C4-2B (cell line): ENCODE data around the gene DCLRE1A.

ENCODE experiments used
- H3K27ac ChIP-seq: fragments of 450-650 bp; 2 replicates; pipeline ENCODE4 v1.5.1; 2017
- ZFX ChIP-seq: fragments of 450-650 bp; IDR thresholded peaks from 2 replicates; pipeline ENCODE4 v1.6.1; 2017
- TF ChIP-seq, protein P1 (sequence below): fragments of 450-650 bp; conservative IDR thresholded peaks from 2 replicates; pipeline ENCODE4 v1.5.1; 2017; ENCODE audit warnings: mild to moderate bottlenecking

Gene DCLRE1A

DNA sequence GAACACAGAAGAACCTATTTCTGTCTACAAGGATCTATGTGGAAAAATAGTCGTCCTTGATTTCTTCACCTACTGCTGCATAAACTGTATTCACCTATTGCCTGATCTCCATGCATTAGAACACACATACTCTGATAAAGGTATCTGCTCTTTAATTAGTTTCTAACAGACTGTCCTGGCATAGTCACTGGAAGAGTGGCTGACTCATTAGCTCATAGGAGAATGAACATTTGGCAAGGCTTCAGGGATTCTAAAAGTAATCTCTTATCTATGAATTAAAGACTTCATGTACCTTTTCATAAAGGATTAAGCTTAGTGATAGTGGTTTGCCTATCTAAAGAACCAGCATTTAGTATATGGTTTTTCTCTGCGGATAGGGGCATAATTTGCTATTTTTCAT is 4.7 kb upstream of the DCLRE1A start:
- no peak overlapping the region for H3K27ac ChIP-seq
- TF ChIP-seq, protein P1, sequence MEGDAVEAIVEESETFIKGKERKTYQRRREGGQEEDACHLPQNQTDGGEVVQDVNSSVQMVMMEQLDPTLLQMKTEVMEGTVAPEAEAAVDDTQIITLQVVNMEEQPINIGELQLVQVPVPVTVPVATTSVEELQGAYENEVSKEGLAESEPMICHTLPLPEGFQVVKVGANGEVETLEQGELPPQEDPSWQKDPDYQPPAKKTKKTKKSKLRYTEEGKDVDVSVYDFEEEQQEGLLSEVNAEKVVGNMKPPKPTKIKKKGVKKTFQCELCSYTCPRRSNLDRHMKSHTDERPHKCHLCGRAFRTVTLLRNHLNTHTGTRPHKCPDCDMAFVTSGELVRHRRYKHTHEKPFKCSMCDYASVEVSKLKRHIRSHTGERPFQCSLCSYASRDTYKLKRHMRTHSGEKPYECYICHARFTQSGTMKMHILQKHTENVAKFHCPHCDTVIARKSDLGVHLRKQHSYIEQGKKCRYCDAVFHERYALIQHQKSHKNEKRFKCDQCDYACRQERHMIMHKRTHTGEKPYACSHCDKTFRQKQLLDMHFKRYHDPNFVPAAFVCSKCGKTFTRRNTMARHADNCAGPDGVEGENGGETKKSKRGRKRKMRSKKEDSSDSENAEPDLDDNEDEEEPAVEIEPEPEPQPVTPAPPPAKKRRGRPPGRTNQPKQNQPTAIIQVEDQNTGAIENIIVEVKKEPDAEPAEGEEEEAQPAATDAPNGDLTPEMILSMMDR = no peak
- TF ChIP-seq ZFX = no peak

DNA sequence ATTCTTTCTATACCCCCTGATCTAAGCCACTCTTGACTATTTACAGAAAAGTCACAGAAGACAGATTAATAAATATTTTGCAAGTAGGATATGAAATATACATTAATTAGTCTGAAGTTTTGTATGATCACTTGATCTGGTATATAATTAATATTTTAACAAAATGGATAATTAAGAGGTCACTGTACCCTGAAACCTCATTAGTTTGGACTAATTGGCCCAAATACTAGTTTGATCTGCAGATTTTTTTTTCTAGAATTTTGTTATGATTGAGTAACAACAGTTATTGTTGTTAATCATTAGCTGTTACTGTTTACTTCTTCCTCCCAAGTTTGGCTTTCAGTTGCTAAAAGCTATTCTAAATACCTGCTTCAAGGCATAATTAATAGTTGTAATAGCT is 3.3 kb upstream of the DCLRE1A start:
- H3K27ac ChIP-seq = no peak overlapping the region
- no peak for TF ChIP-seq ZFX
- TF ChIP-seq, protein P1 = no peak

DNA sequence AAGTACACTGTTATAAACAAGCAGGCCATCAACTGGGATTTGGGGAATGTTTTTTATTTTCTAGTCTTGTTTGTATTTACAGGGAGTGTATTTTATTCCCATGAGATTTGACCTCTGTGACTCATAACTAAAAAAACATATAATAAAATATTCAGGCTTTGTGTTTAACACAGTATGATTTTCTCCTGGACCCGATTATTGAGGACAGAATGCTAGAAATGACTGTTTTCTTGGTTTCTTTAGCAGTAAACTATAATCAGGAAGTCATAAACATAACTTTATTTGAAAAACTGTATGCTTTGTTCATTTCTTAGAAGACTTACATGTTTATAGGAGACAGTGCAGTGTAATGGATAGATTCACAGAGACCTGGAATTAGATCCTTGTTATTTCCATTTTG is 2.7 kb upstream of the DCLRE1A start:
- no peak for TF ChIP-seq ZFX
- TF ChIP-seq, protein P1 = no peak
- H3K27ac ChIP-seq = no peak overlapping the region

DNA sequence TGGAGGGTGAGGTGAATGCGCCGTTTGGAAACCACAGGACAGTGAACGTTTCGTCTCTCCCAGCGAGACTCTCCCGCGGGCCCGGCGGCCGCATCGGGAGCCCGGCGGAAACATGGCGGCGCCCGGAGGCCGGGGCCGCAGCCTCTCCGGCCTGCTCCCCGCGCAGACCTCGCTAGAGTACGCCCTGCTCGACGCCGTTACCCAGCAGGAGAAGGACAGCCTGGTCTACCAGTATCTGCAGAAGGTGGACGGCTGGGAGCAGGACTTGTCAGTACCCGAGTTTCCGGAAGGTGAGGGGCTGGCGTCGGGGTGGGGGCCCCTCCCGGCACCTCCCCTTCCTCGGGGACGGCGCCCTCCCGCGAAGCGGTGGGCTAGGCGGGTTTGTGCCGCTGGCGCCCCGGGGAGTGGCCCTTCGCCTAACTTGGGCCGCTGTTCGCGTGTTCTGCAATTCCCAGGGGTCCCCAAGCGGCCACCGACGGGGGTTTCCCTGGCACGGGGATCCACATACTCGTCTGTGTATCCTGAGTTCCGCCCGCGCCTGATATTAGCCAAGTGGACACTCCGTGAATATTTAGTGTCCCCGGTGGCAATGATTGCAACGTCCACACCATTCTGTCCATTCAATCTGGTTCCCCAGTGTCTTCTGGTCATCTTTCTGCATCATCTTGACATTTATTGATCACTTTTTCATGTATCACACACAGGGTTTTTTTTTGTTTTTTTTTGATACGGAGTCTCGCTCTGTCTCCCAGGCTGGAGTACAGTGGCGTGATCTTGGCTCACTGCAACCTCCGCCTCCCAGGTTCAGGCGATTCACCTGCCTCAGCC is 1.1 kb upstream of the DCLRE1A start:
- TF ChIP-seq, protein P1 = no peak; the same call in 1 of the 2 replicates
- peak; percentile 97 for TF ChIP-seq ZFX
- peak overlapping the region; percentile 97 for H3K27ac ChIP-seq

DNA sequence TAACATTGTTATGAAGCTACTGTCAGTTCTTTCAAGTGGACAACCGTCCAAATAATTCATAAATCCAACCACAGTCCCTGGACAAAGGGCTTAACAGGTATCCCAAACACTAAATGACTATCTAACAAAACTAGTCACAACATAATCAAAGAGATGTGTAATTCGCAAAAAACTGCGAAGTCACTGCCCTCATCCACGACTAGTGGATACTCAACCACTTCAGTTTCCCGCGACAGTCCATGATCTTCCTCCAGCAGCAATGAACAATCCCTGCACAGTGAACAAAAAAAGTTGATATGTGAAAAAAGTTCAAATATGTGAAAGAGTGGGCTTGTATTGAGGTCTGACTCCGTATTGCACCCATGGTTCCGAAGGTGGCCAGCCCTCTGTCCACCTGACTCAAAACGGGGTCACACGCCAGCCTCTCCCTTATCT is 287 bp downstream of the DCLRE1A start:
- TF ChIP-seq, protein P1 = no peak
- no peak for TF ChIP-seq ZFX

DNA sequence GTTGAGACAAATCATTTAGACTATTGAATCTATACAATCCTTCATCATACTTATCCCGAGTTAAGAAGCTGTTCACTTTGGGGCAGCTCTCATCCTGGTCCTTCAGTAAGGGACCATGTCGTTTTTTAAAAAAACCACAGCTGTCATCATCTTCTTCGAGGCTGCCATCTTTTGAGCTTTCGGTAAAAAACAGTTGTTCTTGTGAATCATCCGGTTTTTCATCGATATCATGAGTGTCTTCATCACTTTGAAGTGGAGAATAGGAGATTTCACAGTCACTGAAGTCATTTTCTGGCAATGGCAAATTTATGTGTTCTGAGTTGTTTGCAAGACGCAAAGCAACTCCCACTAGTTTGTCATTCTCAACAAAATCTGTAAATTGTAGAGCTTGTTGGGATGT is 3.9 kb downstream of the DCLRE1A start:
- TF ChIP-seq, protein P1 = no peak
- no peak for TF ChIP-seq ZFX
- no peak overlapping the region for H3K27ac ChIP-seq

More for the DNA sequence above, 287 bp downstream of the DCLRE1A start:
- peak overlapping the region; percentile 97 for H3K27ac ChIP-seq

DNA sequence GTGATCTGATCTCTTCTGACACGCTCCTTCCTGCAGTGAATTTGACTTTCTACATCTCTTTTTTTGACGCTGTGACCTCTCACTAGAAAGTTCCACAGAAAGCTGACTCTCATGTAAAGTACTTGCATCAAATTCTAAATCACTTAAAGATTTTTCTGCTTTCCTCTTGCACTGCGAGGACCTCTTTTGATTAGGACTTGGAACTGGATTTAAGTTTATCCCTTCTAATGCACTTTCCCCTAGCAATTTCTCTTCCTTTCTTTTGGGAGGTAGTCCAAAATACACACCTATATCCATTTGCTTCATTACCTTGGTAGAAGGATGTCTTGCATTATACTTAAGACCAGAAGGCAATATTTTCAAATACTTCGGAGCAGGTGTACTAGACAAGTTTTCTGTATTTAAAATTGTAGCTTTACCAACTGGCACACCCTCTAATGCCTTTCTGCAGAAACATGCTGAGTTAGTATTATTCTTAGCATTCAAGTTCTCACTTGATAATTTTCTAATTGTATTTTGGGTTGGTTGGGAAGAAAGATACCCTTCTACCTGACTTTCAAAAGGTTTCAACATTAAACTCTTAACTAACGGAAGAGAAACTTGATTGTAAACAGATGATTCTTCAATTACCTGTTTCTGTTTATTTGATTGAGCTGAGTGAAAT is 4.6 kb downstream of the DCLRE1A start:
- TF ChIP-seq, protein P1 = no peak
- no peak for TF ChIP-seq ZFX
- H3K27ac ChIP-seq = no peak overlapping the region
